Upper lobe of left lung (tissue), 6 donors: ENCODE measurements around the gene SRRM4. TPM values are rescaled to one million over a fixed set of nuclear protein-coding genes. Genes with fewer than 3 reads are reported as not detected.
A peak's percentile ranks its signal among the peaks of the same experiment; 100 is the strongest.
"Not testable (repeated sequence)": the region's sequence is repeated elsewhere in the genome, so short reads cannot be mapped to it uniquely, and the experiment has no call there.

Source experiments
- ATAC-seq, 2 donors: fragments of 200-7000 bp; cut with Tn5 transposase; one replicate each; pipeline ENCODE4 v1.9.1; 2022; ENCODE audit warnings: mild to moderate bottlenecking in 2 of 2, moderate library complexity in 2 of 2; ENCODE audit not compliant: low FRiP score in 2 of 2
- DNase-seq, 2 donors: peaks; one replicate each; pipeline ENCODE4 v3.0.0-alpha.2; 2019 to 2020
- H3K27ac ChIP-seq, 4 donors: fragments of 200-600 bp; sonication (generic); one replicate each; pipeline ENCODE4 v1.5.1; 2016 to 2019
- H3K27me3 ChIP-seq, 4 donors: fragments of 200-600 bp; sonication (generic); one replicate each; pipeline ENCODE4 v1.5.1; 2017 to 2019
- H3K36me3 ChIP-seq, 4 donors: fragments of 200-600 bp; sonication (generic); one replicate each; pipeline ENCODE4 v1.5.1; 2016 to 2019
- H3K4me1 ChIP-seq, 4 donors: fragments of 200-600 bp; sonication (generic); one replicate each; pipeline ENCODE4 v1.5.1; 2018 to 2019
- H3K4me3 ChIP-seq, 4 donors: fragments of 200-600 bp; sonication (generic); one replicate each; pipeline ENCODE4 v1.5.1; 2017 to 2019; ENCODE audit warnings: mild to moderate bottlenecking in 2 of 4, moderate library complexity in 1 of 4
- H3K9me3 ChIP-seq, 4 donors: fragments of 200-600 bp; sonication (generic); one replicate each; pipeline ENCODE4 v1.5.1; 2018 to 2019
- CTCF ChIP-seq, 6 experiments: fragments of 450-650 bp in 4 of 6; fragments of 200-600 bp in 2 of 6; sonication (generic) in 2 of 6; IDR thresholded peaks; one replicate each; pipeline ENCODE4 v1.5.1; 2016 to 2019; ENCODE audit warnings: antibody characterized with exemption in 6 of 6
- EP300 ChIP-seq, 4 donors: sonication (generic); formaldehyde crosslinking; IDR thresholded peaks; one replicate each; pipeline ENCODE4 v1.5.1; 2017; ENCODE audit warnings: antibody characterized with exemption in 4 of 4, control low read depth in 2 of 4
- POLR2A ChIP-seq, 4 donors: fragments of 450-650 bp; IDR thresholded peaks; one replicate each; pipeline ENCODE4 v1.5.1; 2016 to 2017; ENCODE audit warnings: antibody characterized with exemption in 4 of 4, mild to moderate bottlenecking in 2 of 4
- POLR2AphosphoS5 ChIP-seq, 2 donors: sonication (generic); formaldehyde crosslinking; IDR thresholded peaks; one replicate each; pipeline ENCODE4 v1.5.1; 2017; ENCODE audit warnings: antibody characterized with exemption in 2 of 2
- WGBS, 2 donors: methylation state at CpG; one replicate each; pipeline ENCODE4 v1.1.5; 2017 to 2018; 5-methylcytosine and 5-hydroxymethylcytosine counted together
- total RNA-seq, 6 donors: library from RNA; depleted of rRNA in 4 of 6; stranded (reverse); fragments of >200 nt in 4 of 6; gene quantifications; one replicate each; pipeline versions ENCODE4 v1.1.0 to v1.2.1, GENCODE V29; 2016 to 2021
- donor health status: DM: no; HTN: no; CAD: no; lungs with moderate emphysema.
- donor health status: DM: no; HTN: yes; CAD: no; lungs with severe emphysema.

SRRM4 gene
- total RNA-seq, 6 donors from 2014 or later = under 0.01 to 0.33 (median 0.11) TPM; not detected in 2

DNA sequence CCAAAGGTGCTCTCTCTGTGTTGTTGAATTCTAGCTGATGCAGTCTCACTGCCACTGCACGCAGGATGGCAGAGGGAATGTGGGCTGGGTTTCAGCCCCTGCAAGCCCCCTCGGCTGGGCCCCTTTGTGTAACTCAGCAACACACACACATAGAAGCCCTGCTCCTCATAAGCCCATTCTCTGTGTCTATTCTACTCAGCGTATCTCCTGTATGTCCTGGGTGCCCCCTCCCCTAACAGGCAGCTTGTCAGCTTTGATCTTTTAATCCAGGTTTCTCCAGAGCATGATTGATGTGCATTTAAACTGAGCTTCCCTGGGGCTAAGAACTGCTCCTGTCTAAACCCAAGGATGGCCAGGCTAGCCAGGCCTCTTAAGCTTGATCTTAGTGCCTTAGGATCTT, 43.0 kb downstream of the SRRM4 start:
- no peaks in the 10 kb centered on the region for H3K9me3 ChIP-seq
- no peak for DNase-seq
- TF ChIP-seq POLR2AphosphoS5 (IDR thresholded peaks at IDR 0.05) (no peak), CTCF (IDR thresholded peaks at IDR 0.05) (no peak), POLR2A (IDR thresholded peaks at IDR 0.05) (no peak), EP300 (IDR thresholded peaks at IDR 0.05) (no peak)

GRCh38 chr12:119025786-119026185, 44.4 kb downstream of the SRRM4 start:
- no peak for ATAC-seq
- Histone ChIP-seq H3K4me1 (no peaks in the 10 kb centered on the region), H3K27me3 (no peaks in the 10 kb centered on the region), H3K4me3 (no peak overlapping the region), H3K9me3 (no peaks in the 10 kb centered on the region), H3K27ac (no peak overlapping the region), H3K36me3 (no peaks in the 10 kb centered on the region)
- 89 to 97% methylated on average over 3 of the region's 3 CpGs for WGBS, 2 donors
- TF ChIP-seq POLR2A (IDR thresholded peaks at IDR 0.05) (no peak), EP300 (IDR thresholded peaks at IDR 0.05) (no peak)
- no peak for DNase-seq

More for the DNA sequence above, 43.0 kb downstream of the SRRM4 start:
- ATAC-seq = no peak
- WGBS, 2 donors = 27 to 30% methylated on average over 3 of the region's 3 CpGs
- H3K4me3 ChIP-seq = no peak overlapping the region
- H3K27ac ChIP-seq = no peak overlapping the region
- H3K36me3 ChIP-seq = no peaks in the 10 kb centered on the region
- H3K4me1 ChIP-seq = no peaks in the 10 kb centered on the region
- no peaks in the 10 kb centered on the region for H3K27me3 ChIP-seq

GRCh38 chr12:119033332-119033731, 52.0 kb downstream of the SRRM4 start:
- H3K4me1 ChIP-seq, H3K27ac ChIP-seq, H3K4me3 ChIP-seq, H3K27me3 ChIP-seq, H3K36me3 ChIP-seq, ATAC-seq, DNase-seq, H3K9me3 ChIP-seq: not testable (repeated sequence)
- WGBS, 2 donors = 91 to 95% methylated on average over 14 of the region's 14 CpGs

DNA sequence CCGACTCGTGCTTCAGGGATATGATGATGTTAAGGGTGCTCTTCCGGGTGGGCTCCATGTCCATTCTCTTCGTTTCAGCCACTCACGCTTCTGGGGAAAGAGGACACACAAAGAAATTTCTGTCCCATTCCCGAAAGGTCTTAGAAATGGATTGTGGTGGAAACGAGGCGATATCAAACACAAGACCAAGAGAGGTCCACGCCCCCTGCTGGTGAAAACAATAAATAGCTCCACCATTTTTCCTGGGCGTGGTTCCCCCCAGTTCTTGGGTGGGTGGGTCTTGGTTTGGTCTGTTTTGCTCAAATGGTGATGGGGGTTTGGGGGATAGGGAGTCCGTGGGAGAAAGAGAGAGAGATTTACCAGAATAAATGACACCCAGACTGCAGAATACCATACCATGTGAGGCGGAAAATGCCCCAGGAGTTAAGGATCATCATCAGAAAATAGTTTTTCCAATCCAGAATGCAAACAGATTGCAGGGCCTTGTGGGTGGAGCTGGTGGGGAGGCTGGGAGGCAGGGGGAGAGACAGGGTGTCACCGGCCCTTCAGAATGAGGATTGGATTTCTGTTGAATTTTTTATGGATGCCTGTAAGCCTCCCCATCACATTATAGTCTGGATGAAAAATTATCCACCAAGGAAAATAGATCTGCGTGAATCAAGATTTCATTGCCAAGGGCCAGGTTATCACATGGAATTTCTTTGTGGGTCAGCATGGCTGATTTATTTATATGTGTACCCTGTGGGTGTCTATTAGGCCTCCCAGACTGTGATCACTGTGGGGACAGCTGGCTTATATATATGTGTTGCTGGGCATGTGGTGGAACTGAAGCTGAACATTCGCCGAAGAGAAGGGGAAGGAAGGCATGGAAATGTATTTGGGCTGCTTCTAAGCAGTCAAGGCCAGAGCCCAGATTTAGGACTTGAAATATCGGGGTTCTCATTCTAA, 55.8 kb downstream of the SRRM4 start:
- Histone ChIP-seq H3K9me3 (no peaks in the 10 kb centered on the region), H3K4me1 (no peaks in the 10 kb centered on the region), H3K4me3 (no peak overlapping the region), H3K27me3 (no peaks in the 10 kb centered on the region), H3K36me3 (no peaks in the 10 kb centered on the region), H3K27ac (no peak overlapping the region)
- ATAC-seq (no peak), DNase-seq (no peak)
- WGBS, 2 donors = 54% methylated on average over 17 of the region's 17 CpGs
- TF ChIP-seq POLR2A (IDR thresholded peaks at IDR 0.05) (no peak), CTCF (IDR thresholded peaks at IDR 0.05) (peak in 5 of 6 experiments; percentile 28 to 40 (median 33))

DNA sequence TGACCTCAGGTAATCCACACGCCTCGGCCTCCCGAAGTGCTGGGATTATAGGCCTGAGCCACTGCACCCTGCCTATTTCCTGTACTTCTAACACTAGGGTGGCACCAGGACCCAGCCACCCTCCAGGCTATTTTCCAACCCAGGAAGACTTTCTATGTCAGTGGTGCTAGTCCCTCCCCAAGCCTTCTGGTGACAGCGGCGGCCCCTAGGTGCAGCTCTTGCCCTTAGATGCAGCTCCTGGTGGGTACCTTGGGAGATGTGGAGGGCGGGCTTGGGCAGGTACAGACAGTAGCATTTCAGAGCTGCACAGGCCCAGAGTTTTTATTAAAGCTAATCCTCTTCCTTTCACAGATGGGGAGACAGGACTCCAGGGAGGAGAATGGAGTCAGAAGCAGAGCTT, 62.8 kb downstream of the SRRM4 start:
- Histone ChIP-seq H3K36me3 (no peaks in the 10 kb centered on the region), H3K4me3 (no peak overlapping the region), H3K9me3 (no peaks in the 10 kb centered on the region), H3K27me3 (no peaks in the 10 kb centered on the region), H3K27ac (no peak overlapping the region), H3K4me1 (no peaks in the 10 kb centered on the region)
- ATAC-seq (peak in 1 of 2 donors; percentile 15), DNase-seq (no peak)
- WGBS, 2 donors = 88 to 97% methylated on average over 5 to 6 of the region's 6 CpGs
- TF ChIP-seq POLR2A (IDR thresholded peaks at IDR 0.05) (no peak), CTCF (IDR thresholded peaks at IDR 0.05) (no peak), EP300 (IDR thresholded peaks at IDR 0.05) (no peak), POLR2AphosphoS5 (IDR thresholded peaks at IDR 0.05) (no peak)

GRCh38 chr12:119047641-119048040, 66.3 kb downstream of the SRRM4 start:
- Histone ChIP-seq H3K27me3 (no peaks in the 10 kb centered on the region), H3K27ac (no peak overlapping the region), H3K9me3 (no peaks in the 10 kb centered on the region), H3K4me1 (no peaks in the 10 kb centered on the region), H3K36me3 (no peaks in the 10 kb centered on the region), H3K4me3 (no peak overlapping the region)
- ATAC-seq (no peak), DNase-seq (no peak)
- no peak for TF ChIP-seq POLR2AphosphoS5 (IDR thresholded peaks at IDR 0.05)
- TF ChIP-seq EP300 (IDR thresholded peaks at IDR 0.05) = no peak
- no peak for TF ChIP-seq CTCF (IDR thresholded peaks at IDR 0.05)
- no peak for TF ChIP-seq POLR2A (IDR thresholded peaks at IDR 0.05)
- WGBS, 2 donors = 64 to 78% methylated on average over 2 of the region's 2 CpGs
